ENCODE measurements around the gene RAI14.
A peak's percentile ranks its signal among the peaks of the same experiment; 100 is the strongest.

Gene RAI14

GRCh38 chr5:34656700-34657273, 659 bp downstream of the RAI14 start:
- peak overlapping the region; percentile 68 for H3K4me3 ChIP-seq (ENCODE audit: low read length)
- no peak for TF ChIP-seq ZNF274 (IDR thresholded peaks at IDR 0.05; ENCODE audit: low read depth, low read length)

- H3K4me3 ChIP-seq (ENCODE audit: low read length), result peak overlapping the region; percentile 68
Measured at GRCh38 chr5:34657274-34657921, 1.3 kb downstream of the RAI14 start.

GRCh38 chr5:34657988-34658387, 1.9 kb downstream of the RAI14 start:
- H3K4me3 ChIP-seq (ENCODE audit: low read length), result peak overlapping the region; percentile 68; the same call in 1 of the 2 replicates
- no peak for TF ChIP-seq ZNF274 (IDR thresholded peaks at IDR 0.05; ENCODE audit: low read depth, low read length)

More at GRCh38 chr5:34657274-34657921, 1.3 kb downstream of the RAI14 start:
- no peak for TF ChIP-seq ZNF274 (IDR thresholded peaks at IDR 0.05; ENCODE audit: low read depth, low read length)

- H3K4me3 ChIP-seq (ENCODE audit: low read length), result no peak overlapping the region
- TF ChIP-seq ZNF274 (IDR thresholded peaks at IDR 0.05; ENCODE audit: low read depth, low read length), result no peak
Measured at GRCh38 chr5:34659168-34659567, 3.0 kb downstream of the RAI14 start.

GRCh38 chr5:34660444-34660843, 4.3 kb downstream of the RAI14 start:
- TF ChIP-seq ZNF274 (IDR thresholded peaks at IDR 0.05; ENCODE audit: low read depth, low read length), result no peak
- H3K4me3 ChIP-seq (ENCODE audit: low read length), result no peak overlapping the region

DNA sequence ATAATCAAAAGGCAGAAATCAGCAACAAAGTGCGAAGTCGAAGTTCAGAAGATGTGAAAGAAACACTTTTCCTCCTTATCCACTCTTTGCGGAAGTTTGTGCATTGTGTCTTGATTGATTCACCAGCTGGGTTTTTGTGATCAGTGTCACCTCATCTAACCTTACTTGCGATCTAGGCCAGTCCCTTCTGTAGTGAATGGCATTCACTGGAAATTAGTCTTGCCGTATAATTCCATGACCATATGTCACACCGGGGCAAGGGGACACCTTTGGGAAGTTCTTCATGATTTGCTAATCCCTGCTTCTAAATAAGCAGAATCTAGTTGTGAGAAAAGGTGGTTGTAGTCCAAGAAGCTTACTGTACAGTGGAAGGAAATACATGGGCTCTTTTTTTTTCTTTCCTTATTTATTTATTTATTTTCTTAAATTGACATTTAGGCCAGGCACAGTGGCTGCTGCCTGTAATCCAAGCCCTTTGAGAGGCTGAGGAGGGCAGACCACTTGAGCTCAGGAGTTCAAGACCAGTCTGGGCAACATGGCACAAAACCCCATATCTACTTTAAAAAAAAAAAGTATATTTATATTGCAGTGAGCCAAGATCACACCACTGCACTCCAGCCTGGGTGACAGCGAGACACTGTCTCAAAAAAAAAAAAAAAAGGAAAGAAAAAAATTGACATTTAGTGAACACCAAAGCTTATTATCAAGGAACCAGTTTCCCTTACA, 7.8 kb downstream of the RAI14 start:
- no peak for TF ChIP-seq ZNF274 (IDR thresholded peaks at IDR 0.05; ENCODE audit: low read depth, low read length)
- no peak overlapping the region for H3K4me3 ChIP-seq (ENCODE audit: low read length)

DNA sequence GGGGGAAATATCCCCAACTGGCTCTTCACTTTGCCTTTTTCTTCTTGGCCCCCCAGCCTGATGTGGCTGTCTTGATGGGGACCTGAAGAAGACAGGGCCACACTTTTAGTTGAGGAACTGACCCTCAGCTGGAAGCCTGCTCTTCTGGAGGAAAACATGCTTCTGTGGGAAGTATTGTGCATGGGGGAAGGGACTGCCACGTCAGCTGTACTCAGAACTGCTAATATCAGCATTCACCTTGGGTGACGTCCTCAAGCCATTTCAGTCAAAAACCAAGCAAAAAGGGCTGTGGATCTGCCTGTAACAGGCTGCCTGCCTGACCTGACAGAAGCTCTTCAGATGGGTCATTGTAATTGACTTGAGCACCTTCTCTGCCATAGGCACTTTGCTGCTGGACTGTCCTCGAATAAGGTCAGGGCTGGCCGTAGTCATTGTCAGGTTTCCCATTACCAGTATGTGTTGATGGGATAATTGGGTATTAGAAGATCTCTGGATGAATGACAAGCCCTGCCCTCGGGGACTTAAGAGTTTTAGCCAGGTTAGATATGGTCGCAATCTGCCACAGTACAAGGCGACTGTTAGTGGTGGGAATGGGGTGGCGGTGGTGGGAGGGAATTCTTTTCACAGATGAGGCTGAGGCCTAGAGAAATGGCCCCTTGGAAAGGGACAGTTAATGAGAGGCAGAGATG, 10.4 kb downstream of the RAI14 start:
- no peak for TF ChIP-seq ZNF274 (IDR thresholded peaks at IDR 0.05; ENCODE audit: low read depth, low read length)
- H3K4me3 ChIP-seq (ENCODE audit: low read length), result no peak overlapping the region

- TF ChIP-seq ZNF274 (IDR thresholded peaks at IDR 0.05; ENCODE audit: low read depth, low read length), result no peak
- H3K4me3 ChIP-seq (ENCODE audit: low read length), result no peak overlapping the region
Measured at GRCh38 chr5:34667705-34668104, 11.6 kb downstream of the RAI14 start.

GRCh38 chr5:34669931-34670516, 13.9 kb downstream of the RAI14 start:
- no peak for TF ChIP-seq ZNF274 (IDR thresholded peaks at IDR 0.05; ENCODE audit: low read depth, low read length)

GRCh38 chr5:34672196-34672595, 16.1 kb downstream of the RAI14 start:
- H3K4me3 ChIP-seq (ENCODE audit: low read length), result no peak overlapping the region
- TF ChIP-seq ZNF274 (IDR thresholded peaks at IDR 0.05; ENCODE audit: low read depth, low read length), result no peak

More at GRCh38 chr5:34669931-34670516, 13.9 kb downstream of the RAI14 start:
- H3K4me3 ChIP-seq (ENCODE audit: low read length), result no peak overlapping the region

DNA sequence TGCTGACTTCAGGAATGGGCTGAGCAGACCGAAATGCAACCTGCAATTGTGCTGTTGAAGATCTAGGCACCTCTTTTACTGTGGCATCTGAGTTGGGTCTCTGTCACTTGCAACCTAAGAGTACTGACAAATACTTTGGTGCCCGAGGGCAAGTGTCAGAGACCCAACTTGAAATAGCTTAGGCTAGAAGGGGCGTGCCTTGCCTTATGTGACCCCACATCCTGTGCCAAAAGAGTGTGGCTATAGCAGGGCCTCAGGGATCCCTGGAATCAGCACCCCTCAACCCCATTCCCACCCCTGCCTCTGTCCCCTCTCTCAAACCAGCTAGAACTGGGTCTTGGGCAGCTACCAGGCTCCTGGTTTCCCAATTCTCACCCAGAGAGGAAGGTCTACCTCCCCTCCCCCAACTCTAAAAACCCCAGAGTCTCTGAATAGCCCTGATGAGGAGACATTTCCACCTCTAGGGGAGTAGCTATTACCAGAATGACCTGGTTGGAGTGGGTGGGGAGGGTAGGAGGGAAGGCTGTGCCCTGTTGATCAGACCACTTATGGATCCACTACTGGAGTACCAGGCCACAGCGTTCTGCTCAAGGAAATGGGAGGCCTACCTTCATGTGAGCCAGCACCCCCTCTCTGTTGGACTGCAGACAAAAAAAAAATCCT, 17.5 kb downstream of the RAI14 start:
- no peak overlapping the region for H3K4me3 ChIP-seq (ENCODE audit: low read length)
- TF ChIP-seq ZNF274 (IDR thresholded peaks at IDR 0.05; ENCODE audit: low read depth, low read length), result no peak

- no peak for TF ChIP-seq ZNF274 (IDR thresholded peaks at IDR 0.05; ENCODE audit: low read depth, low read length)
- H3K4me3 ChIP-seq (ENCODE audit: low read length), result no peak overlapping the region
Measured at GRCh38 chr5:34674187-34674586, 18.1 kb downstream of the RAI14 start.

DNA sequence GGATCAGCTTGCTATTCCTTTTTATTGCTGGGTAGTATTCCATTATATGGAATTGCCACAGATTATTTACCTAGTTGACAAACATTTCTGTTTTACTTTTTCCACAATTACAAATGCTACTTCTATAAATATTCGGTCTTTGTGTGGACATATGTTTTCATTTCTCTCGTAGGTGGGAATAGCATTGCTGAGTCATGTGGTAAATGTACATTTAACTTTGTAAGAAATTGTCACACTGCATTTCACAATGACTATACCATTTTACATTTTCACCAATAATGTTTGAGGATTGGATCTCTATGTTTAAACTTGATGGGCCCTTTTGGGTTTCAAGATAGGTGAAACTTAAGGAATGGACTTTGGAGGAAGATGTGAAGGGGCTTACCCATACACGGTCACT, 19.7 kb downstream of the RAI14 start:
- TF ChIP-seq ZNF274 (IDR thresholded peaks at IDR 0.05; ENCODE audit: low read depth, low read length), result no peak
- H3K4me3 ChIP-seq (ENCODE audit: low read length), result no peak overlapping the region

GRCh38 chr5:34676416-34676815, 20.3 kb downstream of the RAI14 start:
- no peak for TF ChIP-seq ZNF274 (IDR thresholded peaks at IDR 0.05; ENCODE audit: low read depth, low read length)
- no peak overlapping the region for H3K4me3 ChIP-seq (ENCODE audit: low read length)
